Cortex of kidney (tissue), 1 donor: ENCODE measurements around the gene APOL4.
"Not testable (repeated sequence)": the region's sequence is repeated elsewhere in the genome, so short reads cannot be mapped to it uniquely, and the experiment has no call there.

ENCODE experiments used
- DNase-seq: peaks from one replicate; lab custom pipeline; 2025; lab: John Stamatoyannopoulos, UW

APOL4 gene

GRCh38 chr22:36201630-36202319, at the start of gene APOL4:
TSS of gene APOL4 (minus strand) at chr22:36201809. CDS start at chr22:36201734, 75 bp downstream.
- no peak for DNase-seq

GRCh38 chr22:36250292-36250960, 48.8 kb upstream of the APOL4 start:
- not testable (repeated sequence) for DNase-seq

- DNase-seq = no peak
These were observed 47.6 kb upstream of the APOL4 start for GRCh38 chr22:36249160-36249559.

- DNase-seq = no peak
These were observed 46.3 kb upstream of the APOL4 start for GRCh38 chr22:36247955-36248354.

GRCh38 chr22:36246718-36247117, 45.1 kb upstream of the APOL4 start:
- DNase-seq = no peak

GRCh38 chr22:36245805-36246356, 44.3 kb upstream of the APOL4 start:
- DNase-seq = no peak

GRCh38 chr22:36244522-36245391, 43.1 kb upstream of the APOL4 start:
- no peak for DNase-seq

GRCh38 chr22:36243986-36244385, 42.4 kb upstream of the APOL4 start:
- DNase-seq = no peak

GRCh38 chr22:36239401-36240171, 38.0 kb upstream of the APOL4 start, which contains the start of gene APOL2:
TSS of gene APOL2 (minus strand) at chr22:36239527. CDS start at chr22:36233162, 6,365 bp downstream.
- no peak for DNase-seq

GRCh38 chr22:36239150-36239400, 37.5 kb upstream of the APOL4 start:
- DNase-seq = no peak

GRCh38 chr22:36238373-36239149, 37.0 kb upstream of the APOL4 start:
- no peak for DNase-seq

GRCh38 chr22:36237462-36238372, 36.1 kb upstream of the APOL4 start:
- no peak for DNase-seq

GRCh38 chr22:36236388-36237319, 35.0 kb upstream of the APOL4 start:
- DNase-seq = no peak

- no peak for DNase-seq
These were observed 34.0 kb upstream of the APOL4 start for GRCh38 chr22:36235585-36235984.

GRCh38 chr22:36234919-36235318, 33.3 kb upstream of the APOL4 start:
- no peak for DNase-seq

- no peak for DNase-seq
These were observed 32.6 kb upstream of the APOL4 start for GRCh38 chr22:36234213-36234612.

GRCh38 chr22:36233796-36234195, 32.2 kb upstream of the APOL4 start:
- no peak for DNase-seq

- no peak for DNase-seq
These were observed 31.2 kb upstream of the APOL4 start for GRCh38 chr22:36232715-36233401.
